NT2/D1 (cell line): ENCODE data around the gene PRICKLE2.

Source experiments
- YY1 ChIP-seq: IDR thresholded peaks from 2 replicates; pipeline ENCODE4 v1.6.1; 2011; ENCODE audit not compliant: insufficient read length, insufficient read depth
- ZNF274 ChIP-seq: IDR thresholded peaks from 2 replicates; pipeline ENCODE4 v1.6.1; 2011; ENCODE audit warnings: mild to moderate bottlenecking, low read depth, low read length

DNA sequence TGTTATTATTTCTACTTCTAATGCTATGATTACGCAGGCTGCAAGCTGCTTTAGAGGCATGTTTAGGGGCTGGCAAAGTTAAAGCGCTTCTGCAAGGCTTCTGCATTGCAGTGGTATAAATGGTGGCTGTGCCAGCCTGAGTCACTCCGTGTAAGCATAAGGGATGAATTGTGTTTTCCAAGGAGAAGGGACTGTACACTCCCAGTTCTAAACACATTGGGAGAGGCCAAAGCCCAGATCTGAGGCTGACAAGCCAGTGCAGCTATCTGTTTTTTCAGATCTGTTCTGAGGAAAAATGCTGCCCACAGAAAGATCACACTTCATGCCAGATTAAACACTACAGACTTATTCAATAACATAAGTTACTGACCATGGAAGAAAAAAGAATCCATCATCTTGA lies 83.8 kb downstream of the PRICKLE2 start:
- TF ChIP-seq YY1 (no peak), ZNF274 (no peak)
